ENCODE data around the gene EIF1B.

Gene EIF1B

DNA sequence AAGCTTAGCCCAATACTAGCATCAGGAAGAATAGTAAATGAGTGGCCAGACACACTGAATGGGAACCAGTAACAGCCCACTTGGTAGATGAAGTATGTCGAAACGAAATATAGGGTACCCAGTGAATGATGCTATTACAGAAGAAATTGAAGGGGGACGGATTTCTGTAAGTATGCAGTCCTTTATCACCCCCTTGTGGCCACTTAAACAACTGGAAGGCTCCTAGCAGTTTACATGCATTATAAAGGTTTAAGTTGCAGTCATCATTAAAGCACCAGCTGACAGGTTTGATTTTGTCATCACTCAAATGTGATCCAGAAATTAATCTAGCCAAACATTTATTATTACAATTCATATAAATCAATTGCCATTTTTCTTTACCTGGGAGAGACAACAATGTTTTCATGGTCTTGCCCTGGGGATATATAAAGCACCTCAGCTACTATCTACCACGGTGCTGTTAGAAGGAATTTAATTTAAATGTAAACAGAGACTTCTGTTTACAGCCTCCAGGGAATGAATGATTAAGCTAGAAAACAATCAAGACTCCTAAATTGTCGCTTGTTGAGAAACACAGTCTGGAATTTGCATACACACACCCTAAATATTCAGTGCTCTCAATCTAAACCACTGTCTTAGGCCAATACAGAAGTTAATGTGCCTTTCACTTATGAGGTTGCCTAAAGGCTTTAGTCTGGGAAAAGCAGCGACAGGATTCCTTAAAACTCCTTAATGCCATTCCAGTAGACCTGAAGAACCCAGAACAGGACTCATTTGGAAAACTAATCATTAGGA, 7.8 kb downstream of the EIF1B start:
- Mint-ChIP-seq H3K27me3 (no peaks in the 10 kb centered on the region), H3K9me3 (no peaks in the 10 kb centered on the region), H3K27ac (no peak overlapping the region), H3K4me1 (no peaks in the 10 kb centered on the region), H3K36me3 (peaks cover 3% of the 10 kb centered on the region), H3K4me3 (no peak overlapping the region)
- peak; percentile 86 for ATAC-seq (ENCODE audit: low read depth)
- peak; percentile 22 to 58 for DNase-seq (ENCODE audit: low spot score in 2 of 2)

DNA sequence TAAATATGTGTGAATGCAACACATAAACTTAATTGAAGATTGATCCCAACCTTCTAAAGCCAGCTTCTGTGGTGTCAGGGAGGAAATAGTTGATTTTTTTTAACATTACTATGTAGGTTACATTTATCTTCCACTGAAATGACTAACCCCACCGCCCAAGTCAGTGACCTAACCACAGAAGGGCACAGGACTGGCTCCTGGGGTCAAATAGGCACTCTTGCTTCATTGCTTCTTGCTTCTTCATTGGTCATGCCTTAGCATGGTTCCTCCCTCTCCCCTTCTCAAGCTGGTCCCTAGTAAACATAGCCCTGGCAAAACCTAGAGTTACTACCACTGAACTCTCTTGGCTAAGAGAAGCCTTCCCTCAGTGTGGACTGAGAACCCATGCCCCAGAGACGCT, 12.3 kb downstream of the EIF1B start:
- no peak overlapping the region for H3K4me3 Mint-ChIP-seq
- no peak for ATAC-seq (ENCODE audit: low read depth)
- H3K4me1 Mint-ChIP-seq: peaks cover 2% of the 10 kb centered on the region
- no peak overlapping the region for H3K27ac Mint-ChIP-seq
- H3K27me3 Mint-ChIP-seq: peaks cover 3% of the 10 kb centered on the region
- DNase-seq (ENCODE audit: low spot score in 2 of 2): no peak
- no peaks in the 10 kb centered on the region for H3K36me3 Mint-ChIP-seq
- no peaks in the 10 kb centered on the region for H3K9me3 Mint-ChIP-seq

DNA sequence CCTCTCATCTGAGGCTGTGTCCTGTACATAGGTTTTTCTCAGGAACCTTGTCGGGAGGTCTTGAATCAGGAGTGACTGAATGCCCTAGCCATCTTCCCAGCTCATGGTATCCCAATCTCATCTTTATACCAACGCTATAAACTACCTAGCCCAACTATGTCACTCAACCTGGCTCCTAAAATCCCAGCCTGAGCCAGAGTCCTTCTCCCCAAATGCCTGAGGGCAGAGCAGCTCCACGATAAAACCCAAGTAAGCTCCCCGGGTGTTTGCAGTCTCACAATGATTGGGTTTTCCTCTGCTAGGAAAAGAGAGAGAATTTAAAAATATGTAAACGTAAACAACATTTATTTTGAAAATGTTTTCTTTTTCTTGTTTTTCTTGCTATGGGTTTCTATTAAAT, 14.4 kb downstream of the EIF1B start:
- peaks cover 7% of the 10 kb centered on the region for H3K4me1 Mint-ChIP-seq
- no peaks in the 10 kb centered on the region for H3K9me3 Mint-ChIP-seq
- no peaks in the 10 kb centered on the region for H3K36me3 Mint-ChIP-seq
- ATAC-seq (ENCODE audit: low read depth): no peak
- no peak for DNase-seq (ENCODE audit: low spot score in 2 of 2)
- H3K27ac Mint-ChIP-seq: no peak overlapping the region
- peaks cover 5% of the 10 kb centered on the region for H3K27me3 Mint-ChIP-seq
- no peak overlapping the region for H3K4me3 Mint-ChIP-seq

DNA sequence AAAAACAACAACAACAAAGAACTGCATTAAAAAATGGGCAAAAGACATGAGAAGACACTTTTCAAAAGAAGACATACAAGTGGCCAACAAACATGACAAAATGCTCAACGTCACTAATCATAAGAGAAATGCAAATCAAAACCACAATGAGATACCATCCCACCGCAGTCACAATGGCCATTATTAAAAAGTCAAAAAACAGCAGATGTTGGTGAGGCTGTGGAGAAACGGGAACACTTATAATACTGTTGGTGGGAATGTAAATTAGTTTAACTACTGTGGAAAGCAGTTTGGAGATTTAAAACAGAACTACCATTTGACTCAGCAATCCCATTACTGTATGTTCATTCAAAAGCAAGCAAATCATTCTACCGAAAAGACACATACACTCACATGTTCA, 15.1 kb downstream of the EIF1B start:
- DNase-seq (ENCODE audit: low spot score in 2 of 2) (no peak), ATAC-seq (ENCODE audit: low read depth) (no peak)
- no peak overlapping the region for H3K4me3 Mint-ChIP-seq
- no peaks in the 10 kb centered on the region for H3K36me3 Mint-ChIP-seq
- no peak overlapping the region for H3K27ac Mint-ChIP-seq
- H3K4me1 Mint-ChIP-seq: peaks cover 7% of the 10 kb centered on the region
- H3K27me3 Mint-ChIP-seq: peaks cover 5% of the 10 kb centered on the region
- H3K9me3 Mint-ChIP-seq: no peaks in the 10 kb centered on the region

DNA sequence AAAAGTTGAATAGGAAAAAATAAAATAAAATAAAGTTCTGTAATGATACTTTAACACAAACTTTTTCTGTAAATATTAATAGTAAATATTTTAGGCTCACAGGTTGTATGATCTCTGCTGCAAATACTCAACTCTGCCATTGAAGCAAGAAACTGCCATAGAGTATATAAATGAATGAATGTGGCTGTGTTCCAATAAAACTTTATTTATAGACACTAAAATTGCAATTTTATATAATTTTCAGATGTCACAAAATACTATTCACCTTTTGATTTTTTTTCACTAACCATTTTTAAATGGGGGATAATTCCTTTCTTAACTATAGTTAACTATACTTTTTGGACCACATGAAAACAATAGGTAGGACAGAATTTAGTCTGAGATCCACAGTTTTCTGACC, 16.0 kb downstream of the EIF1B start:
- ATAC-seq (ENCODE audit: low read depth): no peak
- H3K36me3 Mint-ChIP-seq: no peaks in the 10 kb centered on the region
- H3K9me3 Mint-ChIP-seq: no peaks in the 10 kb centered on the region
- peaks cover 5% of the 10 kb centered on the region for H3K27me3 Mint-ChIP-seq
- DNase-seq (ENCODE audit: low spot score in 2 of 2): no peak
- peaks cover 7% of the 10 kb centered on the region for H3K4me1 Mint-ChIP-seq
- no peak overlapping the region for H3K27ac Mint-ChIP-seq
- no peak overlapping the region for H3K4me3 Mint-ChIP-seq

DNA sequence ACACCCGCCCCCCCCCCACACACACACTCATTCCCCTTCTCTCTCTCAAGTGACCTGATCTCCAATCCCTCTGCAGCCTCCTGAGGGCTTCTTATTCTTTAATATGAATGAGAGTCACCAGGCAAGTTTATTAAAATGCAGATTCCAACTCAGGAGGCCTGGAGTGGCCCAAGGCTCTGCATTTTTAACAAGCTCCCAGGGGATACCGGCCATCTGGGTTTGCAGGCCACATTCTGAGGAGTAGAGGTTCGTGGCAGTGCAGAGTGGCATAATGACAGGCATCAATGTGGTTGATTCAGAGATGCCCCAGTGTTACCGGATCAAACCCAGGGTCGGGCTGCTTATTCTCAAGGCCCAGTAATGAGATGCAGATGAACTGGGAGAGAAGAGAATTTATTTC, 18.9 kb downstream of the EIF1B start:
- Mint-ChIP-seq H3K27ac (no peak overlapping the region), H3K9me3 (no peaks in the 10 kb centered on the region), H3K27me3 (peaks cover 7% of the 10 kb centered on the region), H3K4me1 (peaks cover 9% of the 10 kb centered on the region), H3K36me3 (no peaks in the 10 kb centered on the region), H3K4me3 (no peak overlapping the region)
- ATAC-seq (ENCODE audit: low read depth): no peak
- DNase-seq (ENCODE audit: low spot score in 2 of 2): no peak

DNA sequence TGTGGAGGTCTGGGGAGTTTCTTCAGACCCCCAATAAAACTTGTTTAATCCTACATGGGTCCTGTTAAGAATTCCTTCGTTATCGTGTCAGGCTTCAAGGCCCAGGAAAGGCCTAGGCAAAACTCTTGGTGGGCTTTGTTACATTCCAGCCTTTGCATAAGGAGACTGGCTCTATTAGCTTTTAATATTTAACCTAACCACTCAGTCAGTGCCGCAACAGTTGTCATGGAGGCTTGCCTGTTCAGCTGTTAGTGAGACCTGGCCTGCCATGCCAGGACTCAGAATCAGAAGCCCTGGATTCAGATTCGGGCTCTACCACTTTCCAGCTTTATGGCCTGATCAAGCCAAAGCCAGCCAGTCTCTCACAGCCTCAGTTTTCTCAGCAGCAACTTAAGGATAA, 19.6 kb downstream of the EIF1B start:
- no peak overlapping the region for H3K4me3 Mint-ChIP-seq
- no peak for ATAC-seq (ENCODE audit: low read depth)
- H3K27ac Mint-ChIP-seq: no peak overlapping the region
- no peaks in the 10 kb centered on the region for H3K36me3 Mint-ChIP-seq
- peaks cover 7% of the 10 kb centered on the region for H3K27me3 Mint-ChIP-seq
- no peaks in the 10 kb centered on the region for H3K9me3 Mint-ChIP-seq
- no peak for DNase-seq (ENCODE audit: low spot score in 2 of 2)
- H3K4me1 Mint-ChIP-seq: peaks cover 9% of the 10 kb centered on the region

DNA sequence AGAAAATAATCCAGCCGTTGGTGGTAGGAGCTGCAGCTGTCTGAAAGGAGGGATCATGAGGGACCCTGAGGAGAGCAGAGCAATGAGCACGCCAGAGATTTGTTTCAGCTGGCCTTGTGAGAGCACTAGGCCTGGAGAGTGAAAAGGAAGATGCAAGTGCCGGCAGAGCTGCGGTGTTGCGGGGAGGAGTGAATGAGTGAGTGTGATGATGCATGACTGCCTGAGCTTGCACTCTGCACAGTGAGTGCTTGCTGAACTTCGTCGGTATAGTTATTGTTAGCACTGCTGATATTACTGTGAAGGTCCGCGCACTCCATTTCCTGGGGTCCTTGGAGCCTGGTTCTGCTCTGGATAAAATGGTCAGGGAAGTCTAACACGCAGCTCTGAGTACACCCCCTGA, 23.2 kb downstream of the EIF1B start:
- ATAC-seq (ENCODE audit: low read depth): no peak
- DNase-seq (ENCODE audit: low spot score in 2 of 2): no peak
- Mint-ChIP-seq H3K9me3 (no peaks in the 10 kb centered on the region), H3K4me3 (no peak overlapping the region), H3K36me3 (no peaks in the 10 kb centered on the region), H3K27ac (no peak overlapping the region), H3K4me1 (peaks cover 2% of the 10 kb centered on the region), H3K27me3 (peaks cover 2% of the 10 kb centered on the region)

DNA sequence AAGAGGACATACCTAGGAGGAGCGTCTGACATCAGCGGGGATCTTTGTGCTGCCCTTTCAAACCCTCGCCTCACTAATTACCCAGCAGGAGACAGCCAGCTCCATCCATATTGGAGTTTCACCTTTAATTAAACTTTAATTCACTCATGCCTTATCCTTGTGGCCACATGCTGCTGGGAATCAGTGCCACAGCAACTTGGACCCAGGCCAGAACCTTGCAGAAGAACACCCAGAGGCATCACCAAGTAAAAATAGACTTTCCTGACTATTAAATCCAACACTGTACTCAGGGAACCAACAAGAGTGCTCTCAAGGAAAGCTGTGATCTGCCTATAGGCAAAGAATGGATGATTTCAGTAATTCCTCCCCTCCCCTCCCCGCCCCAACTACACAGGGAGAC, 23.9 kb downstream of the EIF1B start:
- Mint-ChIP-seq H3K9me3 (no peaks in the 10 kb centered on the region), H3K4me3 (no peak overlapping the region), H3K36me3 (no peaks in the 10 kb centered on the region), H3K27me3 (peaks cover 2% of the 10 kb centered on the region), H3K27ac (no peak overlapping the region), H3K4me1 (peaks cover 2% of the 10 kb centered on the region)
- DNase-seq (ENCODE audit: low spot score in 2 of 2): no peak
- ATAC-seq (ENCODE audit: low read depth): no peak

DNA sequence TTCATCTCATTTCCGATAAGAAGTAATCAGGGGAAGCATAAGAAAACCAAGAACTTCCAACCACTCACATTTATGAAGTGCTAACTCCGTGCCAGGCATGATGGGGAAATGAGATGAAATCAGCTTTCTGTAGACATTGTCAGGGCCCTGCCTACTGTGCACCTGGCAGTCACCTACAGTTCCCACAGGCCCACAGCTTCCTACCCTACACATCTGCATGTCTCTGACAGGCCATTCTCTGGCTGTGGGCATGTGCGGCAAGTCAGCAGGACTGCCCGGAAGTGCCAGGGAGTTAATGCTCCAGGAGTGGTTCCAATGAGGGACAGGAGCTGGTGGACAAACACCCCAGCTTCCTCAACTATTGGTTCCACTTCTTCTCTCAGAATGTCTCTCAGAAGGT, 24.3 kb downstream of the EIF1B start:
- no peaks in the 10 kb centered on the region for H3K36me3 Mint-ChIP-seq
- peaks cover 2% of the 10 kb centered on the region for H3K27me3 Mint-ChIP-seq
- DNase-seq (ENCODE audit: low spot score in 2 of 2): no peak
- no peak for ATAC-seq (ENCODE audit: low read depth)
- H3K4me1 Mint-ChIP-seq: peaks cover 2% of the 10 kb centered on the region
- no peaks in the 10 kb centered on the region for H3K9me3 Mint-ChIP-seq
- no peak overlapping the region for H3K4me3 Mint-ChIP-seq
- H3K27ac Mint-ChIP-seq: no peak overlapping the region

DNA sequence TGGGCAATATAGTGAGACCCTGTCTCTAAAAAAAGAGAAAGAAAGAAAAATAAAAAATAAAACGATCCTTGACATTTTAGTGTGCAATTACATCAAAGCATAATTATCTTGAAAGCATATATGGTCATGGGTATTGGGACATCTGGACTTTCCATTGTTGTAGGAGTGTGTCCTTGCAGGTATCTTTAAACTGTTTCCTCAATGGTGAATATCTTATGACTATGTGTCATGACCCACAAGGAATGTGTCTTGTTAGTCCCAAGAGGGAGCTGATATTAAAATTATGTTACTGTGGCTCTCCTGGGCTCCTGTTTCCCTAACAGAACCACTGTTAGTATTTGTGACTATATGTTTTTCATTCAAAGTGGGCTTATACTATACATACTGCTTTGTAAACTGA, 26.6 kb downstream of the EIF1B start:
- ATAC-seq (ENCODE audit: low read depth): no peak
- Mint-ChIP-seq H3K4me3 (no peak overlapping the region), H3K27ac (no peak overlapping the region), H3K27me3 (peaks cover 4% of the 10 kb centered on the region), H3K4me1 (peaks cover 2% of the 10 kb centered on the region), H3K36me3 (no peaks in the 10 kb centered on the region), H3K9me3 (no peaks in the 10 kb centered on the region)
- no peak for DNase-seq (ENCODE audit: low spot score in 2 of 2)

DNA sequence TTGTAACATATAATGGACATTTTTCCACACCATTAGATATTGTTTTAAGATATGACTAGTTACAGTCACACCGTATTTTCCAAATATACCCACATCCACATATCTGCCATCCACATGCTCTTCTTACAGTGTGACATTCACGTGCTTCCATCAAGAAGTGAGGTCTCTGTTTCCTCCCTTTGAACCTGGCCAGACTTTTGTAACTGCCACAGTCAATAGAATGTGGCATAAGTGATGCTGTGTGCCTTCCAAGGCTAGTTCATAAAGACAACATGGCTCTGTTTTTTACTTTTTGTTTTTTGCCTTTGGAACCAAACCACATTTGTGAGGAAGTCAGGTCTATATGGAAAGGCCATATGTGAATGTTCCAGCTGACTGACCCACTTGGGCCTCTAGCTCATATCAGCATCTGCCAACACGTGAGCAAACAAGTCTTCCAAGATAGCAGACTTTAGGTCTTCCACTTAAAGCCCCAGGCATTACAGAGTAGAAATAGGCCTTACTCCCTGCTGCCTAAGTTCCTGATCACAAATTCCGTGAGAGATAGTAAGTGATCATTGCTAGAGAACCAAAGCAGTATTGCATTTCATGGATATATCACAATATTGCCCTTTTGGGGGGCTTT, 27.1 kb downstream of the EIF1B start:
- Mint-ChIP-seq H3K4me1 (peaks cover 2% of the 10 kb centered on the region), H3K27ac (no peak overlapping the region), H3K4me3 (no peak overlapping the region), H3K36me3 (no peaks in the 10 kb centered on the region), H3K27me3 (peaks cover 4% of the 10 kb centered on the region), H3K9me3 (no peaks in the 10 kb centered on the region)
- DNase-seq (ENCODE audit: low spot score in 2 of 2) (no peak), ATAC-seq (ENCODE audit: low read depth) (no peak)

DNA sequence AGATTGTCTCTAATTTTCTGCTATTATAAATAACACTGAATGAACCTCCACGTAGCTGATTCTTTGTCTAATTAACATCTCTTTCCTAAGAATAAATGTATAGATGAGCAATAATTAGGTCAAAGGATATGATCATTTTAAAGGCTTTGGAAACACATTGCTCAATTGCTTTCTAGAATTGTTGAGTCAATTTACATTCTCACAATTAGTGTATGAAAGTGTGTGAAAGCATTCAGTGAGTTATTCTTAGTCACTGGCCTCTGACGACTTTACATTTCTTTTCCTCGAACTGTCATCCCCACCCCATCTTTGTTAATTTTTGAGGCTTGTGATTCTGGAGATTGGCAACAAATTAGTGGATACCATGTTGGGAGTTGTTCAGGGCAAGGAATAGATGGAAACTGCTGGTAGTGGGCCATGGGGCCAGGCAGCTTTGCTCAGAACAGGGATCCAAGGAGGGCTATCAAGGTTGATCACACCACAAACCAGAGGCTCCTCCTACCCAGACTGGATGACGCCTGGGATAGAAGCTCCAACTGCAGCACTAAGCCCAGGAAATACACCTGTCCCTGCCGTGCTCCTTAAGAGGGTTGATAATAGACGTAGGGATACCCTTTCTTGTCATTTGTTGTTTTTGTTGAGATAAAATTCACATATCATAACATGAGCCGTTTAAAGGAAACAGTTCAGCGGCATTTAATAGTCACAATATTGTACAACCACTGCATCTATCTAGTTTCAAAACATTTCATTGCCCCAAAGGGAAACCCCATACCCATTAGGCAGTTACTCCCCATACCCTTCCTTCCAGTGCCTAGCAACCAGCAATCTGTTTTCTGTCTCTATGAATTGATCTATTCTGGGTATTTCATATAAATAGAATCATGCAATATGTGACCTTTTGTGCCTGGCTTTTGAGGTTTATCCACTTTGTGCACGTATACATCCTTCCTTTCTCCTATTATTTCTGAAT, 27.9 kb downstream of the EIF1B start:
- peaks cover 2% of the 10 kb centered on the region for H3K4me1 Mint-ChIP-seq
- H3K4me3 Mint-ChIP-seq: no peak overlapping the region
- H3K9me3 Mint-ChIP-seq: no peaks in the 10 kb centered on the region
- no peaks in the 10 kb centered on the region for H3K36me3 Mint-ChIP-seq
- peaks cover 4% of the 10 kb centered on the region for H3K27me3 Mint-ChIP-seq
- DNase-seq (ENCODE audit: low spot score in 2 of 2) (no peak), ATAC-seq (ENCODE audit: low read depth) (no peak)
- no peak overlapping the region for H3K27ac Mint-ChIP-seq

DNA sequence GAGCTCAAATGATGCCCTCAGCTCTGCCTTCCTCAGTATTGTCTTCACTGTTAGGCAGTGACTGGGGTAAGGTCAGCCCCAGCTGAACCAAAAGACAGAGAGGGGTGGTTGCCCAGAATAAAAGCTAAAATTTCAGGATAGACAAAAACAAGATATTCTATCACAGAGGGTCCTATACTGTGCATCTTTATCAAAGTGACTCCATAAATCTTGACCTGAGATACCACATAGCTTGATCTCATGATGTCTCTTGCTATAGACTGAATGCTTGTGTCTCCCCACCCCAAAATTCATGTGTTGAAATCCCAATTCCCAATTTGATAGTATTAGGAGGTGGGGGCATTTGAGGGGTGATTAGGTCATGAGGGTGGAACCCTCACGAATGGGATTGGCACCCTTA, 30.4 kb downstream of the EIF1B start:
- ATAC-seq (ENCODE audit: low read depth) (no peak), DNase-seq (ENCODE audit: low spot score in 2 of 2) (no peak)
- Mint-ChIP-seq H3K36me3 (no peaks in the 10 kb centered on the region), H3K4me1 (no peaks in the 10 kb centered on the region), H3K27me3 (peaks cover 2% of the 10 kb centered on the region), H3K9me3 (no peaks in the 10 kb centered on the region), H3K27ac (no peak overlapping the region), H3K4me3 (no peak overlapping the region)
